Activated CD8-positive, alpha-beta memory T cell treated with anti-CD3 and anti-CD28 coated beads, Interleukin-2, amount 50 U/mL, for 24 hours (primary cell): ENCODE data around the gene MOB3B.

Source experiments
- DNase-seq: peaks from one replicate; pipeline ENCODE4 v3.0.0-alpha.2; 2020; ENCODE audit errors: extremely low read depth

The MOB3B gene

GRCh38 chr9:27529316-27530278 is at the start of gene MOB3B:
Gene MOB3B (minus strand): TSS chr9:27529814. CDS start chr9:27455550, 74,264 bp downstream.
- peak; percentile 17 for DNase-seq

GRCh38 chr9:27573634-27574590 is 44.3 kb upstream of the MOB3B start:
- DNase-seq = peak; percentile 99

- DNase-seq = peak; percentile 54
Measured at GRCh38 chr9:27572918-27573633, 43.5 kb upstream of the MOB3B start, which contains the start of gene C9orf72. Gene C9orf72 (minus strand): TSS chr9:27573481. CDS start chr9:27567120, 6,361 bp downstream.

GRCh38 chr9:27572566-27572917 is 42.9 kb upstream of the MOB3B start:
- DNase-seq = no peak

GRCh38 chr9:27572061-27572460 is 42.4 kb upstream of the MOB3B start:
- no peak for DNase-seq

- no peak for DNase-seq
Measured at GRCh38 chr9:27571011-27571410, 41.4 kb upstream of the MOB3B start.

- no peak for DNase-seq
Measured at GRCh38 chr9:27569406-27569805, 39.8 kb upstream of the MOB3B start.

- no peak for DNase-seq
Measured at GRCh38 chr9:27566118-27566517, 36.5 kb upstream of the MOB3B start.

GRCh38 chr9:27565696-27566095 is 36.1 kb upstream of the MOB3B start:
- DNase-seq = no peak

- no peak for DNase-seq
Measured at GRCh38 chr9:27564670-27565069, 35.1 kb upstream of the MOB3B start.

- no peak for DNase-seq
Measured at GRCh38 chr9:27563738-27564430, 34.3 kb upstream of the MOB3B start.

GRCh38 chr9:27561685-27562084 is 32.1 kb upstream of the MOB3B start:
- no peak for DNase-seq

GRCh38 chr9:27560457-27560856 is 30.8 kb upstream of the MOB3B start:
- no peak for DNase-seq

- DNase-seq = no peak
Measured at GRCh38 chr9:27558307-27558706, 28.7 kb upstream of the MOB3B start.

- no peak for DNase-seq
Measured at GRCh38 chr9:27556470-27556869, 26.9 kb upstream of the MOB3B start.

GRCh38 chr9:27554712-27555111 is 25.1 kb upstream of the MOB3B start:
- DNase-seq = no peak

GRCh38 chr9:27549196-27549755 is 19.7 kb upstream of the MOB3B start:
- no peak for DNase-seq

- DNase-seq = no peak
Measured at GRCh38 chr9:27548055-27548741, 18.6 kb upstream of the MOB3B start.

GRCh38 chr9:27545471-27545870 is 15.9 kb upstream of the MOB3B start:
- DNase-seq = no peak

- DNase-seq = no peak
Measured at GRCh38 chr9:27542508-27542907, 12.9 kb upstream of the MOB3B start.
